Neural progenitor cell (in vitro differentiated cells): ENCODE data around the gene ZFTA. TPM values are rescaled to one million over a fixed set of nuclear protein-coding genes. Genes with fewer than 3 reads are reported as not detected.

Source experiments
- DNase-seq: peaks from one replicate; pipeline ENCODE4 v3.0.0-alpha.2; 2016; ENCODE audit warnings: low spot score
- H2AFZ ChIP-seq: fragments of 200-600 bp; sonication (generic); replicated peaks from 2 replicates; pipeline ENCODE4 v1.6.1; 2016; ENCODE audit warnings: antibody characterized with exemption
- H3F3A ChIP-seq: fragments of 200-600 bp; sonication (generic); 2 replicates; pipeline ENCODE4 v1.6.1; 2016; ENCODE audit warnings: antibody characterized with exemption, low read depth
- H3K27ac ChIP-seq: fragments of 200-600 bp; sonication (generic); 2 replicates; pipeline ENCODE4 v1.5.1; 2016; ENCODE audit warnings: mild to moderate bottlenecking
- H3K27me3 ChIP-seq: fragments of 200-600 bp; sonication (generic); 2 replicates; pipeline ENCODE4 v1.6.1; 2016; ENCODE audit warnings: mild to moderate bottlenecking, moderate library complexity
- H3K36me3 ChIP-seq: fragments of 200-600 bp; sonication (generic); 2 replicates; pipeline ENCODE4 v1.5.1; 2016
- H3K4me1 ChIP-seq: fragments of 200-600 bp; sonication (generic); 2 replicates; pipeline ENCODE4 v1.6.1; 2016; ENCODE audit warnings: mixed run types
- H3K4me2 ChIP-seq: fragments of 200-600 bp; sonication (generic); 2 replicates; pipeline ENCODE4 v1.6.1; 2016
- H3K4me3 ChIP-seq: fragments of 200-600 bp; sonication (generic); 2 replicates; pipeline ENCODE4 v1.5.1; 2016
- H3K79me2 ChIP-seq: fragments of 200-600 bp; sonication (generic); 2 replicates; pipeline ENCODE4 v1.6.1; 2016; ENCODE audit warnings: low read depth
- H3K9ac ChIP-seq: fragments of 200-600 bp; sonication (generic); 2 replicates; pipeline ENCODE4 v1.6.1; 2016
- H3K9me3 ChIP-seq: fragments of 200-600 bp; sonication (generic); 2 replicates; pipeline ENCODE4 v1.5.1; 2016; ENCODE audit warnings: low read depth
- H4K20me1 ChIP-seq: fragments of 200-600 bp; sonication (generic); 2 replicates; pipeline ENCODE4 v1.6.1; 2016; ENCODE audit warnings: low read depth
- H3K27ac Mint-ChIP-seq: 3 replicates; pipeline ENCODE4 v1.8.0; 2021; ENCODE audit warnings: mixed read lengths
- H3K27me3 Mint-ChIP-seq: 2 replicates; pipeline ENCODE4 v1.8.0; 2022; ENCODE audit warnings: low read depth, mild to moderate bottlenecking, inconsistent platforms, moderate library complexity, mixed read lengths; ENCODE audit not compliant: insufficient read depth
- H3K36me3 Mint-ChIP-seq: 3 replicates; pipeline ENCODE4 v1.8.0; 2021; ENCODE audit warnings: mixed read lengths
- H3K4me1 Mint-ChIP-seq: 3 replicates; pipeline ENCODE4 v1.8.0; 2021; ENCODE audit warnings: mixed read lengths
- H3K4me3 Mint-ChIP-seq: 3 replicates; pipeline ENCODE4 v1.8.0; 2021; ENCODE audit warnings: mild to moderate bottlenecking, moderate library complexity, mixed read lengths
- H3K9me3 Mint-ChIP-seq: 3 replicates; pipeline ENCODE4 v1.8.0; 2020; ENCODE audit warnings: mixed read lengths
- CTCF ChIP-seq: fragments of 200-600 bp; sonication (generic); IDR thresholded peaks from 2 replicates; pipeline ENCODE4 v1.5.1; 2017; ENCODE audit warnings: antibody characterized with exemption, mild to moderate bottlenecking
- EZH2 ChIP-seq: fragments of 200-600 bp; sonication (generic); IDR thresholded peaks from 2 replicates; pipeline ENCODE4 v1.6.1; 2017; ENCODE audit warnings: antibody characterized with exemption, mild to moderate bottlenecking, moderate library complexity
- EZH2phosphoT487 ChIP-seq: fragments of 200-600 bp; sonication (generic); IDR thresholded peaks from 2 replicates; pipeline ENCODE4 v1.6.1; 2017; ENCODE audit warnings: antibody characterized with exemption
- total RNA-seq: library from RNA; depleted of rRNA; stranded (reverse); fragments of >200 nt; gene quantifications from 2 replicates; pipeline ENCODE4 v1.2.3, GENCODE V29; 2015; ENCODE audit warnings: low replicate concordance

Gene ZFTA
- total RNA-seq, 1 donor from 2014 or later: 22.5 TPM

- Mint-ChIP-seq H3K36me3 (peaks cover 4% of the 10 kb centered on the region), H3K27me3 (peaks cover 5% of the 10 kb centered on the region), H3K27ac (no peak overlapping the region), H3K4me1 (peaks cover 2% of the 10 kb centered on the region), H3K4me3 (no peak overlapping the region), H3K9me3 (no peaks in the 10 kb centered on the region)
- TF ChIP-seq EZH2phosphoT487 (no peak), EZH2 (no peak), CTCF (no peak)
- Histone ChIP-seq H3K9me3 (no peaks in the 10 kb centered on the region), H3K79me2 (peaks cover 80% of the 10 kb centered on the region), H3K4me1 (no peaks in the 10 kb centered on the region), H3K27ac (no peak overlapping the region), H3K4me3 (no peak overlapping the region), H3K36me3 (no peaks in the 10 kb centered on the region), H4K20me1 (peaks cover 75% of the 10 kb centered on the region), H3K9ac (no peak overlapping the region), H3K4me2 (no peak overlapping the region), H3F3A (peaks cover 33% of the 10 kb centered on the region), H3K27me3 (no peaks in the 10 kb centered on the region), H2AFZ (no peak overlapping the region)
- no peak for DNase-seq
These were observed 31.7 kb downstream of the ZFTA start for GRCh38 chr11:63736864-63737263.

GRCh38 chr11:63729326-63729725, 39.2 kb downstream of the ZFTA start:
- DNase-seq: no peak

GRCh38 chr11:63720611-63721010, 48.0 kb downstream of the ZFTA start:
- Mint-ChIP-seq H3K27me3 (no peaks in the 10 kb centered on the region), H3K4me3 (no peak overlapping the region), H3K36me3 (no peaks in the 10 kb centered on the region), H3K27ac (no peak overlapping the region), H3K4me1 (peaks cover 3% of the 10 kb centered on the region), H3K9me3 (no peaks in the 10 kb centered on the region)
- Histone ChIP-seq H3K36me3 (no peaks in the 10 kb centered on the region), H2AFZ (no peak overlapping the region), H4K20me1 (peaks cover 85% of the 10 kb centered on the region), H3K4me3 (no peak overlapping the region), H3K27me3 (no peaks in the 10 kb centered on the region), H3K27ac (no peak overlapping the region), H3K9me3 (no peaks in the 10 kb centered on the region), H3K4me1 (no peaks in the 10 kb centered on the region), H3K9ac (no peak overlapping the region), H3F3A (peaks cover 10% of the 10 kb centered on the region), H3K79me2 (peaks cover 96% of the 10 kb centered on the region), H3K4me2 (no peak overlapping the region)
- no peak for DNase-seq
- TF ChIP-seq EZH2 (no peak), CTCF (no peak), EZH2phosphoT487 (no peak)

More at GRCh38 chr11:63729326-63729725, 39.2 kb downstream of the ZFTA start:
- Histone ChIP-seq H2AFZ (no peak overlapping the region), H3K4me2 (no peak overlapping the region), H3K79me2 (peaks cover 94% of the 10 kb centered on the region), H3K27ac (no peak overlapping the region), H3K27me3 (no peaks in the 10 kb centered on the region), H3K9me3 (no peaks in the 10 kb centered on the region), H3K36me3 (no peaks in the 10 kb centered on the region), H3K4me1 (no peaks in the 10 kb centered on the region), H3K9ac (no peak overlapping the region), H3K4me3 (no peak overlapping the region), H3F3A (peaks cover 7% of the 10 kb centered on the region), H4K20me1 (peaks cover 77% of the 10 kb centered on the region)
- Mint-ChIP-seq H3K36me3 (peaks cover 5% of the 10 kb centered on the region), H3K4me1 (no peaks in the 10 kb centered on the region), H3K27me3 (peaks cover 7% of the 10 kb centered on the region), H3K9me3 (no peaks in the 10 kb centered on the region), H3K27ac (no peak overlapping the region), H3K4me3 (no peak overlapping the region)
- TF ChIP-seq EZH2: no peak
- no peak for TF ChIP-seq EZH2phosphoT487
- no peak for TF ChIP-seq CTCF
